Measurements from ENCODE around the gene ZC2HC1B.

DNA sequence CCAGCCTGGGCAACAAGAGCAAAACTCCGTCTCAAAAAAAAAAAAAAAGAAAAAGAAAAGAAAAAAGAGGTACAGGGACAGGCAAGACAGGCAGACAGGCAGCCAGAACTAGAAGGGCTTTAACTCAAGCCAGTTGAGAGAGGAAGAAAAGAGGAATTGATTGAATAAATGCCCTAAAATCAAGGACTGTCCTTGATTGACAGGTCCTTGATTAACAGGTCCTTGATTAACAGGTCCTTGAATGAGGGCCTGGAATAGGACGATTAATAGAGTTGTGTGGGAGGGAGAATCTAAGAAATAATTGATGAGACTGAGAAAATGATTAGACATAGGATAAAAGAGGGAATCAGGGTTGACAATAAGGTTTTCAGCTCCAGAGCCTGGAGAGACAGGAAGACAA, 36.1 kb downstream of the ZC2HC1B start:
- TF ChIP-seq MYC (IDR thresholded peaks at IDR 0.05; ENCODE audit: insufficient read depth, insufficient read length, insufficient replicate concordance, low read length, severe bottlenecking) (no peak), POU2F2 (IDR thresholded peaks at IDR 0.05; ENCODE audit: borderline replicate concordance, low read depth, low read length) (no peak), EP300 (IDR thresholded peaks at IDR 0.05; ENCODE audit: borderline replicate concordance in 1 of 2, control insufficient read depth in 1 of 2, low read depth in 2 of 2, low read length in 2 of 2) (no peak), CREB1 (IDR thresholded peaks at IDR 0.05; ENCODE audit: low read depth) (no peak), ZZZ3 (IDR thresholded peaks at IDR 0.05; ENCODE audit: control insufficient read depth, insufficient read length, low read depth) (no peak), SREBF2 (IDR thresholded peaks at IDR 0.05; ENCODE audit: low read length) (no peak), RAD21 (IDR thresholded peaks at IDR 0.05; ENCODE audit: insufficient read depth, low read depth, low read length) (no peak), ATF7 (IDR thresholded peaks at IDR 0.05; ENCODE audit: low read depth) (no peak)
- TF ChIP-seq, protein P1, sequence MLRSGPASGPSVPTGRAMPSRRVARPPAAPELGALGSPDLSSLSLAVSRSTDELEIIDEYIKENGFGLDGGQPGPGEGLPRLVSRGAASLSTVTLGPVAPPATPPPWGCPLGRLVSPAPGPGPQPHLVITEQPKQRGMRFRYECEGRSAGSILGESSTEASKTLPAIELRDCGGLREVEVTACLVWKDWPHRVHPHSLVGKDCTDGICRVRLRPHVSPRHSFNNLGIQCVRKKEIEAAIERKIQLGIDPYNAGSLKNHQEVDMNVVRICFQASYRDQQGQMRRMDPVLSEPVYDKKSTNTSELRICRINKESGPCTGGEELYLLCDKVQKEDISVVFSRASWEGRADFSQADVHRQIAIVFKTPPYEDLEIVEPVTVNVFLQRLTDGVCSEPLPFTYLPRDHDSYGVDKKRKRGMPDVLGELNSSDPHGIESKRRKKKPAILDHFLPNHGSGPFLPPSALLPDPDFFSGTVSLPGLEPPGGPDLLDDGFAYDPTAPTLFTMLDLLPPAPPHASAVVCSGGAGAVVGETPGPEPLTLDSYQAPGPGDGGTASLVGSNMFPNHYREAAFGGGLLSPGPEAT (IDR thresholded peaks at IDR 0.05; ENCODE audit: low read depth), result no peak
- TF ChIP-seq, protein P2, sequence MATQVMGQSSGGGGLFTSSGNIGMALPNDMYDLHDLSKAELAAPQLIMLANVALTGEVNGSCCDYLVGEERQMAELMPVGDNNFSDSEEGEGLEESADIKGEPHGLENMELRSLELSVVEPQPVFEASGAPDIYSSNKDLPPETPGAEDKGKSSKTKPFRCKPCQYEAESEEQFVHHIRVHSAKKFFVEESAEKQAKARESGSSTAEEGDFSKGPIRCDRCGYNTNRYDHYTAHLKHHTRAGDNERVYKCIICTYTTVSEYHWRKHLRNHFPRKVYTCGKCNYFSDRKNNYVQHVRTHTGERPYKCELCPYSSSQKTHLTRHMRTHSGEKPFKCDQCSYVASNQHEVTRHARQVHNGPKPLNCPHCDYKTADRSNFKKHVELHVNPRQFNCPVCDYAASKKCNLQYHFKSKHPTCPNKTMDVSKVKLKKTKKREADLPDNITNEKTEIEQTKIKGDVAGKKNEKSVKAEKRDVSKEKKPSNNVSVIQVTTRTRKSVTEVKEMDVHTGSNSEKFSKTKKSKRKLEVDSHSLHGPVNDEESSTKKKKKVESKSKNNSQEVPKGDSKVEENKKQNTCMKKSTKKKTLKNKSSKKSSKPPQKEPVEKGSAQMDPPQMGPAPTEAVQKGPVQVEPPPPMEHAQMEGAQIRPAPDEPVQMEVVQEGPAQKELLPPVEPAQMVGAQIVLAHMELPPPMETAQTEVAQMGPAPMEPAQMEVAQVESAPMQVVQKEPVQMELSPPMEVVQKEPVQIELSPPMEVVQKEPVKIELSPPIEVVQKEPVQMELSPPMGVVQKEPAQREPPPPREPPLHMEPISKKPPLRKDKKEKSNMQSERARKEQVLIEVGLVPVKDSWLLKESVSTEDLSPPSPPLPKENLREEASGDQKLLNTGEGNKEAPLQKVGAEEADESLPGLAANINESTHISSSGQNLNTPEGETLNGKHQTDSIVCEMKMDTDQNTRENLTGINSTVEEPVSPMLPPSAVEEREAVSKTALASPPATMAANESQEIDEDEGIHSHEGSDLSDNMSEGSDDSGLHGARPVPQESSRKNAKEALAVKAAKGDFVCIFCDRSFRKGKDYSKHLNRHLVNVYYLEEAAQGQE (IDR thresholded peaks at IDR 0.05; ENCODE audit: low read depth, low read length), result no peak
- TF ChIP-seq, protein P3, sequence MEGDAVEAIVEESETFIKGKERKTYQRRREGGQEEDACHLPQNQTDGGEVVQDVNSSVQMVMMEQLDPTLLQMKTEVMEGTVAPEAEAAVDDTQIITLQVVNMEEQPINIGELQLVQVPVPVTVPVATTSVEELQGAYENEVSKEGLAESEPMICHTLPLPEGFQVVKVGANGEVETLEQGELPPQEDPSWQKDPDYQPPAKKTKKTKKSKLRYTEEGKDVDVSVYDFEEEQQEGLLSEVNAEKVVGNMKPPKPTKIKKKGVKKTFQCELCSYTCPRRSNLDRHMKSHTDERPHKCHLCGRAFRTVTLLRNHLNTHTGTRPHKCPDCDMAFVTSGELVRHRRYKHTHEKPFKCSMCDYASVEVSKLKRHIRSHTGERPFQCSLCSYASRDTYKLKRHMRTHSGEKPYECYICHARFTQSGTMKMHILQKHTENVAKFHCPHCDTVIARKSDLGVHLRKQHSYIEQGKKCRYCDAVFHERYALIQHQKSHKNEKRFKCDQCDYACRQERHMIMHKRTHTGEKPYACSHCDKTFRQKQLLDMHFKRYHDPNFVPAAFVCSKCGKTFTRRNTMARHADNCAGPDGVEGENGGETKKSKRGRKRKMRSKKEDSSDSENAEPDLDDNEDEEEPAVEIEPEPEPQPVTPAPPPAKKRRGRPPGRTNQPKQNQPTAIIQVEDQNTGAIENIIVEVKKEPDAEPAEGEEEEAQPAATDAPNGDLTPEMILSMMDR (IDR thresholded peaks at IDR 0.05 in 2 of 3, conservative IDR thresholded peaks at IDR 0.05 in 1 of 3; ENCODE audit: control insufficient read depth in 2 of 3, extremely low read depth in 1 of 3, insufficient read depth in 1 of 3, low read depth in 3 of 3, low read length in 3 of 3), result no peak
- TF ChIP-seq, protein P4, sequence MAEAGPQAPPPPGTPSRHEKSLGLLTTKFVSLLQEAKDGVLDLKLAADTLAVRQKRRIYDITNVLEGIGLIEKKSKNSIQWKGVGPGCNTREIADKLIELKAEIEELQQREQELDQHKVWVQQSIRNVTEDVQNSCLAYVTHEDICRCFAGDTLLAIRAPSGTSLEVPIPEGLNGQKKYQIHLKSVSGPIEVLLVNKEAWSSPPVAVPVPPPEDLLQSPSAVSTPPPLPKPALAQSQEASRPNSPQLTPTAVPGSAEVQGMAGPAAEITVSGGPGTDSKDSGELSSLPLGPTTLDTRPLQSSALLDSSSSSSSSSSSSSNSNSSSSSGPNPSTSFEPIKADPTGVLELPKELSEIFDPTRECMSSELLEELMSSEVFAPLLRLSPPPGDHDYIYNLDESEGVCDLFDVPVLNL (IDR thresholded peaks at IDR 0.05; ENCODE audit: low read depth, low read length), result no peak
- TF ChIP-seq, protein P5, sequence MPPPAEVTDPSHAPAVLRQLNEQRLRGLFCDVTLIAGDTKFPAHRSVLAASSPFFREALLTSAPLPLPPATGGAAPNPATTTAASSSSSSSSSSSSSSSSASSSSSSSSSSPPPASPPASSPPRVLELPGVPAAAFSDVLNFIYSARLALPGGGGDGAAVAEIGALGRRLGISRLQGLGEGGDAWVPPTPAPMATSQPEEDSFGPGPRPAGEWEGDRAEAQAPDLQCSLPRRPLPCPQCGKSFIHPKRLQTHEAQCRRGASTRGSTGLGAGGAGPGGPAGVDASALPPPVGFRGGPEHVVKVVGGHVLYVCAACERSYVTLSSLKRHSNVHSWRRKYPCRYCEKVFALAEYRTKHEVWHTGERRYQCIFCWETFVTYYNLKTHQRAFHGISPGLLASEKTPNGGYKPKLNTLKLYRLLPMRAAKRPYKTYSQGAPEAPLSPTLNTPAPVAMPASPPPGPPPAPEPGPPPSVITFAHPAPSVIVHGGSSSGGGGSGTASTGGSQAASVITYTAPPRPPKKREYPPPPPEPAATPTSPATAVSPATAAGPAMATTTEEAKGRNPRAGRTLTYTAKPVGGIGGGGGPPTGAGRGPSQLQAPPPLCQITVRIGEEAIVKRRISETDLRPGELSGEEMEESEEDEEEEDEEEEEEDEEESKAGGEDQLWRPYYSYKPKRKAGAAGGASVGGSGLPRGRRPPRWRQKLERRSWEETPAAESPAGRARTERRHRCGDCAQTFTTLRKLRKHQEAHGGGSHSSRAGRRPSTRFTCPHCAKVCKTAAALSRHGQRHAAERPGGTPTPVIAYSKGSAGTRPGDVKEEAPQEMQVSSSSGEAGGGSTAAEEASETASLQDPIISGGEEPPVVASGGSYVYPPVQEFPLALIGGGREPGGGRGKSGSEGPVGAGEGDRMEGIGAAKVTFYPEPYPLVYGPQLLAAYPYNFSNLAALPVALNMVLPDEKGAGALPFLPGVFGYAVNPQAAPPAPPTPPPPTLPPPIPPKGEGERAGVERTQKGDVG (CRISPR knock-in tag; IDR thresholded peaks at IDR 0.05), result no peak
